ENCODE measurements around the gene WDR4.
"Not testable (repeated sequence)": the region's sequence is repeated elsewhere in the genome, so short reads cannot be mapped to it uniquely, and the experiment has no call there.

The WDR4 gene

DNA sequence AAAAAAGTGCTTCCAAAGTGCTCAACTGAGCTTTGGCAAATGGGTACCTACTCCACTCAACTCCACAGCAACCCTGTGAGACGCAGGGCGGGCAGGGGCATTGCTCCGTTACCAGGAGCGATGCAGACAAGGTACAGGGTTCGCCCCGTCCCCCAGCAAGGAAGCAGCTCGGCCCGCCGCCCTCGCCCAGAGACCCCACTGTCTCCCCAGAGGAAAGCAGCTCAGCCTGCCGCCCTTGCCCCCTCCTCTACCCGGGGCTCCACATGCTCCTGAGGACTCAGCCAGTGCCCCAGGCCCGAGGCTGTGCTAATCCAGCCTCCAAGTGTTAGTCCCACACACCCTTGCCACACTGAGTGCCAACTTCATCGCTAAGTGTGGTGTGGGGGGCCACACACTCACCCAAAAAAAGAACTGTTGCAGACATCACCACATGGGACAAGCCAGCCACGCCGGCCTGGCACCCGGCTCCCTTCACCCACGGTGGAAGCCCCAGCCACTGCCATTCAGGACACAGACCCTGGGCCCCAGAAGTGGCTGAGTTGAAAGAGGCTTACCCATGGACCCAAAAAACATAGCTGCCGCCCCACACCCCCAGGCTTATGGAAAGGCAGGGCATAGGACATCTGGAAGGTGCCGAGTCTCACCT is 26.3 kb downstream of the WDR4 start:
- DNase-seq (ENCODE audit: low spot score), result no peak

DNA sequence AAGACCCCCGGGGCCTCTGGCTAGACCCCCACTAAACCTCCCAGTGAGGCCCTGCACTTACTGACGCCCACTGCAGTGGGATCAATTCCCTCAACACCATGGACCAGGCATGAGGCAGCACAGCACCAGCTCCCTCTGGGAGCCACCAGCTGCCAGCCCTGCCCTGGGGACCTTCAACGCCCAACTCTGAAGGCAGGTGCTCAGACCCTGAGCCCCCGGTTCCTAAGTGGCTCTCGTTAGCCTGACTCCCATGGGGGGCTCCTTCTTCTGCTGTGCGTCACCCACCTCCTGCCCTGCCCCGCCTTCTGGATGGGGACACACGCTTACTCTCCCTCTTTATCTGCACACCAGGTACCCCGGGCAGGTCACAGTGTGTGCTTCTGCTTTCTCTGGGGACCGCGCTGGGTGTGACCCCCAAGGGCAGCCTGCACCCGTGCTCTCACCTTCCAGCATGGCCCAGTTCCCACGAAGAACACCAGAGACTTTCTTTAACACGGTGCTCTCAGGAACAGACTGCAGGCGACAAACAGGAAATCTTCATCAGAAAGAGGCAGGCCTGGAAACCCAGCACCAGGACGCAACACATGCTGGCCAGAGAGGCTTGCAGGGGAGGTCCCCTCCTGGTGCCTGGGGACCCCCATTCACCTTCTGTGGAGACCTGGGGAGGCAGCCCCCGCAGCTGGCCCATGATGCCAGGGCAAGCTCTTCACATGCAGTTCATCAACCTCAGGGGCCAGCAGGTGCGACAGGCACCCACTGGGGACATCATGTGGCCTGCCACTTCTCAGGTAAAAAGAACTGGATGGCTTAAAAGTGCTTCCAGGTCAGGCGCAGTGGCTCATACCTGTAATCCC is 27.3 kb downstream of the WDR4 start:
- peak; percentile 76 for DNase-seq (ENCODE audit: low spot score)

DNA sequence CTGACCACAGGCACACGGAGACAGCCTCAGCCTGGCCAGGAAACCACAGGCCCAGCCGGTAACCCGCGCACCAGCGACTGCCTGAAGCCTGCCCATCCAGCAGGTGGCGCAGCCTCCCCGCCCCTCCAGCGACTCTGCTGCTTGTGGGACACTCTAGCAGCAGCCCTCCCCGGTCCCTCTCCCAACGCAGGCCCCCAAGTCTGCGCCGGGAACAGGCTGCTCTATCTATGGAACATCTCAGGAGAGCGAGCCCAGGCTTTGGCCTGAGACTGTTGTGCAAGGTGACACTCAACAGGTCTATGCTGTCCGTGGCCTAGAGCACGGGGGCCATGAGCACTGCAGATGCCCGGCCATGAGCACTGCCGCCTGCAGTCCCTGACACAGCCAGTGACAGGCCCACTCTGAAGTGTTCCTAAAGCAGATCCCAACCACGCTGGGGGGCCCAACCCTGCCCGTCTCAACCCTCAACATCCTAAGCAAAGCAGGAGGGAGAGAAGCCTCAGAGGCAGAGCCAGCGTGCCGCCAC is 28.4 kb downstream of the WDR4 start:
- DNase-seq (ENCODE audit: low spot score), result peak; percentile 77

DNA sequence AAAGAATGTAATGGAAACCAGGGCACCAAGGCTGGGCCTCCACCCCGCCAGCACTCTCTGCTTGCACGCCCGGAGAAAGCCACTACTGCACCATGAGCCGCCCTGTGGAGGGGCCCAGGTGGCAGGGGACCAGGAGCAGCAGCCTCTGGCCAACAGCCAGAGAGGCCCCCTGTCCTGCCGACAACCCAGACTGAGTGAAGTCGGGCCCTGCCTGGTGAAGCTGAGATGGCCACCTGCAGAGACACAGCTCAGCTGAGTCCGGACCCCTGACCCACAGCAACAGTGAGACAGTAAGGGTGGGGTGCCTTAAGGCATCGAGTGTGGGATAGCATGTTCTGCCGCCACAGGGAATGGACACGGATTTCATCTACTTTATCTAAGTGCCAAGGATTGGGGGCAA is 28.9 kb downstream of the WDR4 start:
- no peak for DNase-seq (ENCODE audit: low spot score)

DNA sequence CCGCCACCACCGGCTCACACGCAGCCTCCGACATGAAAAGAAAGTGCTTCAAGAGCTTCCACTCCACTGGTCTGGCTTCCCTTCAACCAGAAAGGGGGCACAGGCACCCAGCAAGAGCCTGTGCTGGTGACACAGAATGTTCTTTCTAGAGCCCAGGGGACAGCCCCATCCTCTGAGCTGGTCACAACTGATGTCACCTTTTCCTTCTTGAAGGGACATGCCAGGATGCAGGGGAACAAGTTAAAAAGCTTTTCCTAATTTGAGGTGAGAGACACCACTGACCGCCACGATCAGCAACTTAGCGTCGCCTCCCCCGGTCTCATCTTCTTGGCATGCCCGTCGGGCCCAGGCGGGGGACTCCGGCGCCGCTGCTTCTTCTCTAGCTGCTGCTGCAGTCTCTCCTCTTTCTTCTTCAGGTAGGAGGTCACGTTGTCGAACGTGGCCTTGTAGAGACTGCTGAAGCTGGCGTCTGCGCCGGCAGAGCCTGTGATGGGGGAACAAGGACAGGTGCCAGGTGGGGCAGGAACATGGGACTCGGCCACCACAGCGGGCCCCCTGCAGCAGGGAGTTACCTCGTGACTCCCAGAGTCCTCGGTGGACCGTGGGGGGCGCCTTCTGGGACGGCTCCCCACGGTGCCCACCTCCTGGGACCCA is 29.5 kb downstream of the WDR4 start:
- no peak for DNase-seq (ENCODE audit: low spot score)

DNA sequence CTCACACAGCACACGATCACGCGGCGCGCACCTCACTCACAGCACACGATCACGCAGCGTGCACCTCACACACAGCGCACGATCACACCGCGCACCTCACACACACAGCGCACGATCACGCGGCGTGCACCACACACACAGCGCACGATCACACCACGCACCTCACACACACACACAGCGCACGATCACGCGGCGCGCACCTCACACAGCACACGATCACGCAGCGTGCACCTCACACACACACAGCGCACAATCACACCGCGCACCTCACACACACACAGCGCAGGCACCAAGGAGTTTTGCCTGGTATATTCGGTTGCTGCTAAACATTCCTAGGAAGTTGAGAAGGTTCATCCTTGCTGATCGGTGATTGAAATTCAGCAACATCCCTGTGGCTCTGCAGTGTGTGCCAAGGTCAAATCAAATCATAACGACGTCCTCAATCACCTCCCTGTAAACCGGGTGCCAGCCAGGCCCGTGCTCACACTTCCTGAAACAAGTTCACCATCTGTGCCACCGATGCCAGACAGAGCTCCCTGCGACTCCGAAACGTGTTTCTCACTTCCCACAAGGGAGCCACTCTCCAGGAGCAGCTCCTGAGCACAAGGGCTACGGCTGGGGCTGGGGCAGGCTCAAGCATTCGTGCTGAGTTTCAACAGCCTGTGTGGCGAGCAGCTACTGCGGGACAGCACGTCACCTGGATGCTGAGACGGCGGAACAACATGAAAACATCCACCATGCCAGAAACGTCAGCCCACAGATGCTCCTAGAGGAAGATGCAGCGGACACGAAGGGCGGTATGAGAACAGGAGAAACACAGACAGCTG is 30.2 kb downstream of the WDR4 start:
- DNase-seq (ENCODE audit: low spot score), result no peak

DNA sequence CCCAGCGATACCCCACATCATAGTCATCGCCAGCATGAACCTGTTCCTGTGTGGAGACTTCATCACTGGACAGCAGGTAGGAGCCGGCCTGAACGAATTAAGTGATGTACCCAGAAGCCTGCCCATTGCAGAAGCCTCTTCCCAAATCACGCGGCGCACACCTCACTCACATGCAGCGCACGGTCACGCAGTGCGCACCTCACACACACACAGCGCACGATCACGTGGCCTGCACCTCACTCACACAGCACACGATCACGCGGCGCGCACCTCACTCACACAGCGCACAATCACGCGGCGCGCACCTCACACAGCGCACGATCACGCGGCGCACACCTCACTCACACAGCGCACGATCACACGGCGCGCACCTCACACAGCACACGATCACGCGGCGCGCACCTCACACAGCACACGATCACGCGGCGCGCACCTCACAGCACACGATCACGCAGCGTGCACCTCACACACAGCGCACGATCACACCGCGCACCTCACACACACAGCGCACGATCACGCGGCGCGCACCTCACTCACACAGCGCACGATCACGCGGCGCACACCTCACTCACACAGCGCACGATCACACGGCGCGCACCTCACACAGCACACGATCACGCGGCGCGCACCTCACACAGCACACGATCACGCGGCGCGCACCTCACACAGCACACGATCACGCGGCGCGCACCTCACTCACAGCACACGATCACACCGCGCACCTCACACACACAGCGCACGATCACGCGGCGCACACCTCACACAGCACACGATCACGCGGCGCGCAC is 31.0 kb downstream of the WDR4 start:
- not testable (repeated sequence) for DNase-seq (ENCODE audit: low spot score)

DNA sequence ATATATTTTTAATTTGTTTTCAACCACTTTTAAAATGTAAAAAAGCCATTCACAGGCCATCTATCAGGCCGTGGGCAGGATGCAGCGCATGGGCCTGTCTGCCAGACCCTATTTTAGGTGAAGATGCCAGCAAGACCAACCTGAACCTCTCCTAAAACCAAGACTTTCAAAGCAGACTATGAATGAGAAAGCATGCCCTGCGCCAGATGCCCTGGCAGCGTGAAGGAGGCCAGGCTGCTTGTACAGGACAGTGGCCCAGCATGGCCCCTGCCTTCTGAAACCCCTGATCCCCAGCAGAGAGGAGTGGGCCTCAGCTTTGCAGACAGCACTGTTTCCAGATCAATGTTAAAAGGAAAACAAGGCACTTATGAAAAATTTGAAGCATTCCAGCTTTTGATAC is 31.6 kb downstream of the WDR4 start:
- no peak for DNase-seq (ENCODE audit: low spot score)

DNA sequence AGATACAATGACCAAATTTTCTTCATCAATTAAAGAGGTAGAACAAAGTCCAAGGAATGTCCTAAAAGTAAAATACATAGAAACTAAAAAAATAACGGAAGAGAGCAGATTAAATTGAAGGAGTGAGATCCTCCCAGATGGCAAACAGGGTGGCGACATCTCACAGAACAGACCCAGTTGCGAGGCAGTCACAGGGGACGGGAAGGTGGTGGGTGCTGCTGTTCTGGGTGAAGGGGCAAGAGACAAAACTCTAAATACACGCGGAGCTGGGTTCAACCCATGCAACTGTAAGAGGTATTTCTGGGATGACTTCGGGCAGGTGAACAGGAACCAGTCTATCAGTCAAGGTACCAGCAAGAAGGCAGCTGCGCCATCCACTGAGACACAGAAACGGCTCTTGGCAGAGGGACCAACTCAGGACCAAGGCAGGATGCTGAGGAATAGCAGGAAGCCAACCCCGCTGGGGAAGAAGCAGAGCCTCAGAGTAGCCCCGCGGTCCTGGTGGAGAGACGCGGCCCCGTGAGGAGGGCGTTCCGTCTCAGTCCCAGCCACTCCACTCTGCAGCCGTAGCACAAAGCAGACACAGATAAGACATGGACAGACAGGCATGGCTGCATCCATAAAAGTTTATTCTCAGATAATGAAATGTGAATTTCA is 32.2 kb downstream of the WDR4 start:
- DNase-seq (ENCODE audit: low spot score), result peak; percentile 20

DNA sequence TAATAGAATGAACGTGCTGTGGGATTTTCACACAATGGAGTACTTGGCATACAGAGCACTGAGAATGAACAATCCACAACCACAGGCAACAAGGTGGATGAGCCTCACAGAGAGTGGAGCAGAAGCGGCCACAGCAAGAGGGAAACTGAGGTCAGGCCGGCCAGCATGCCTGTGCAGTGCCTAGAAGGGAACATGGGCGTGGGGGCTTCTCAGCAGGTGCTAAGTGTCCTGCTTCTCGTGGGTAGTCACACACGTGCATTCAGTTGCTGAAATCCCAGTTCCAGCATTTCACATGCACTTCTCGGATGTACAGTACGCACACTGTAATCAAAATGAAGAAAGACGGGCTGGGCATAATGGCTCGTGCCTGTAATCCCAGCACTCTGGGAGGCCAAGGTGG is 33.1 kb downstream of the WDR4 start:
- DNase-seq (ENCODE audit: low spot score), result peak; percentile 10

DNA sequence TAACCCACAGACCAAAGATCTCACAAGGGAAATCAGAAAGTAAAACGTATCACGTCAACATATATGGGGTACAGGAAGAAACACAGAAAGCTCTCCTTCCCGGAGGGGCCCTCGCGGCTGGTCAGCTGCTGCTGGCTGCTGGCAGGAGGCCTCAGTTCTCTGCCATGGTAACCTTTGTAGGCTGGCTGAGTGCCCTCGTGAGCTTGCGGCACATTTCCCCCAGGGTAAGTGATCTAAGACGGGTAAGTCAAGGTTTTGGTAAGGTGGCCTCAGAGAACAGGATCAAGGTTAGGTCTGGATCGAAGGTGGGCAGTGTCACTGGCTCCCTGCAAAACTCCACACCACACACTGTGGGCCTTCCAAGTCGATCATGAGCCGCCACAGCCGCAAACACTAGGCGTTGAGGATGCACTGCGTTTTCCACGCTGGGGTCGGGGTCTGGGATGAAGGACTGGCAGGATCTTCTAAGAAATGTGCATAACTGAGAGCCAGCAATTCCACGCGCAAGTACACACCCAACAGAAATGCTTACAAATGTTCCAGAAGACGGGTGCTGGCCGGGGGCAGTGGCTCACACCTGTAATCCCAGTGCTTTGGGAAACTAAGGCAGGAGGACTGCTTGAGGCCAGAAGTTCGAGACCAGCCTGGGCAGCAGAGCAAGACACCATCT is 33.9 kb downstream of the WDR4 start:
- DNase-seq (ENCODE audit: low spot score), result peak; percentile 14

DNA sequence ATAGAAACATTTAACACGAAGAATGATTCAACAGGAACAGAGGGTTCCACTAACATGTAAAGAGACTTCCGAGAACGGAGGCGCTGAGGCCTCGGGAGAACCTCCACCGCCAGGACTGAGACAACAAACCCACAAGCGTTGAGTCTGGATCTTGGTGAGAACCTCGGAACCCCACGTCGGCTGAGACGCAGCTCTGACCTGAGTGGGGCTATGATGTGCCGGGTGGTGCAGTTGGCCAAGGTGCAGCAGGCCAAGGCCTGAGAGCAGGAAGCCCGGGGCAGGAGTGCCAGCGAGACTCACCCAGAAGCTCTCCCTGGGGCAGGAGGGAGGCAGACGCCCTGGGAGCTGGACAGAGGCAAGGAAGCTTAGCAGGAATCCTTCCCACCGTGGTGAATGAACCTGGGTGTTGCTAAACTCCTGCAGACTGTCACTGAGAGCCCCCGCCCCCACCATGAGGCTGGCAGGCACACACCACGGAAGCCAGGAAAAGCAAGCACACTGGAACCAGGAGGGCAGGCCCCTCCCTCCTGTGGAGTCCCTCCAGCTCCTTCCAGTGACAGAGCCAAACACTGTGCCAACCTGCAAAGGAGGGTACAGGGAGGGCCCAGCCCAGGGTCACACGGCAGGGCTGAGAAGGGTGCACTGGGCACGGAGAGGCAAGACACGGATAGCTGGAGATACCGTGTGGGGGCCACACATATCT is 34.8 kb downstream of the WDR4 start:
- peak; percentile 29 for DNase-seq (ENCODE audit: low spot score)

DNA sequence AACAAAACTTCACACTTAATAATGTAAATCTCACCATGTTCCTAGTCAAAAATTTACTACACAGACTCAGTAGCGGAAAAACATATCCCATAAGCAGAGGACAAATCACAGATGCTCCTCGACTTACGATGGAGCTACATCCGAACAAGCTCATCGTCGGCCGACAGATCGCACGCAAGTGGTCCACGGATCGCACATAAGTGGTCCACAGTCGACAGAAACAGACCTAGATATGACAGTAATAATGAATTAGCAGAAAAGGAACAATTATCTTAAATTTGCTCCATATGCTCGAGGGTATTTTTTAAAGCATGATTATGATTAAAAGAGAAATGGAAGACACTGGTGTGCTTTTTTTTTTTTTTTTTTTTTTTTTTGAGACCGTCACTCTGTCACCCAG is 36.3 kb downstream of the WDR4 start:
- DNase-seq (ENCODE audit: low spot score), result no peak

DNA sequence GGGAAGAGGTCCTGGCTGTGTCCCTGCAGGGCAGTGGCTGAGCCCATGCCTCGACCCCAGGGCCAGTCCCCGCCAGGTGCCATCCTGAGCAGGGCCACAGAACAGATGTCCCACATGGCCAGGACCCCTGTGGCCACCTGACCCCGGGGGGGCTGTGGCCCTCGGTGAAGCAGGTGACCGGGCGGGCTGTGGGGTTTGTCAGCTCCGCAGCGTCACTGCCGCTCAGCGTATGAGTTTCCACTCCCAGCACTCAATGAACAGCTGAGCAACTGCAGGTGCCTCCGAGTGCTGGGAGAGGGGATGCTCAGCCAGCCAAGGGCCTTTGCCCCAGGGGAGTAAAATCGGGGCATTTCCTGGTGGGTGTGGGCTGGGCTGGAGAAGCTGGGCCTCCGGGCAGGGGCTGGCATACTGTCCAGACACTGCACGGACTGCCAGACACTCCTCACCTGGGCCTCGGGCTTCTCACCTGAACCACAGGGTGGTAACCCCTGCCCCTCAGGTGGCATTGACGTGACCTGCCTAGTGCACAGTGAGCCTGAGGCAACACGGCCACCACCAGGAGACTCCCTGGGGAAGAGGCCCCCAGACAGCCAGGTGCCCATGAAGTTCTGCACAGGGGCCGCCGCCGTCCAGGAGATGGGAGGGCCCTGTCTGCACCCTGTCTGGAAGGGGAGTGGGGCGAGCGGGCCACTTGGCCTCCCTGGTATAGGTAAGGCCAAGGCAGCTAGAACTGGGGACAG is 37.3 kb downstream of the WDR4 start:
- DNase-seq (ENCODE audit: low spot score), result not testable (repeated sequence)

DNA sequence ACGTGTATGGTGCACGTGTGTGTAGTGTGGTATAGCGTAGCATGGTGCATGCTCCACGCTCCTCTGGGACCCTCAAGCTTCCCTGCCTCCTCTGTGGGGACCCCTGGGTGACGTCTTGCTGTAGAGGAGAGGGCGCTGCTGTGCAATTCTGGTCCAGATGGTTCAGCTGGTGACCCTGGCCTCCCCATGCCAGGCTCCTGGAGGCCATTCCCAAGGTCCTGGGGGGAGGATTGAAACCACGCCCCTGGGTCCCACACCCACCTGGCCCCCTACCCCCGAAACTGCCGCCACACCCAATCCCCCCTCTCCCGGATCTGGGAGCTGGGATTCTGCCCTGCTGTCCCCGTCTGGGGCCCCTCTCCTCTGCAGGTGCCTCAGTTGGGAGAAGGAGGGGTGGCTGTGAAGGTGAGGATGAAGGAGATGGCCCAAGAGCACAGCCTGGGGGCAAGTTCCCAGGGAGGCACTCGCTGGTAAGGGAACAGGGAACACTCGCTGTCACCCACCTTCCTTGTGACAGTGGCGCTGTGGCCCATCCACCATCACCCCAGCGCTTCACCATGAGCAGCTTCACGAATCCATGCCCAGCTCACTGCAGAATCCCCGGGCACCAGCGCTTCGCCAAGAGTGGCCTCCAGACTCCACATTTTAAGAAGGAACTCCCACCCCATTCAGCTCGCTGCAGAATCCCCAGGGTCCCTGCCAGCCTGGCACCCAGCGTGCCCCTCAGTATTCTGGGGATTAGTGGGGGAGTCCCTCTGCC is 38.0 kb downstream of the WDR4 start:
- DNase-seq (ENCODE audit: low spot score), result no peak

DNA sequence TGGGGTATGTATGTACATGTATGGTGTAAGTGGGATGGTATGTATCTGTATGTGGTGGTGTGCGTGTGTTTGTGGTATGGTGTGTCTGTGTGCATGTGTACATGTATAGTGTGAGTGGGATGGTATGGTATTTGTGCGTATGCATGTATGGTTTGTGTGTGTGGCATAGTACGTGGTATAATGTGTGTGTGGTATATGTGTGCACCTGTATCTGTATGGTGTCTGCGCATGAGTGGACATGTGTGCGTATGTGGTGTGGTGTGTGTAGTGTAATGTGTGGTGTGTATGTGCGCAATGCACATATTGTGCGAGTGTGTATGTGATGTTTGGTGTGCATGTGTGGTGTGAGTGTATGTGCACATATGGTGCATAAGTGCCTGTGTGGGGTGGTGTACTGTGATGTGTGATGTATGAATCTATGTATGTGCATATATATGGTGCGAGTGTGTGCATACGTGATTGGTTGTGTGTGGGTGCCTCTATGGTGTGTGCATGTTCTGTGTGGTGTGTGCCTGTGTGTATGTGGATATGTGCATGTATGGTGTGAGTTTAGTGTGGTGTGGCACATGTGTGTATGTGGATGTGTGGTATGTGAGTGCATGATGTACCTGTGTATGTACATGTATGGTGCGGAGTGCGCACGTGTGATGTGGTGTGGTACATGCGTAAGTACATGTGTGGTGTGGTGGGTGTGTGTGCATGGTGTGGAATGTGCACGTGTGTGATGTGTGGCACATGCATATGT is 38.8 kb downstream of the WDR4 start:
- no peak for DNase-seq (ENCODE audit: low spot score)

Measured in D341Med (cell line).